Measurements from ENCODE around the gene SDF2. TPM values are rescaled to one million over a fixed set of nuclear protein-coding genes. Genes with fewer than 3 reads are reported as not detected.
A peak's percentile ranks its signal among the peaks of the same experiment; 100 is the strongest.

SDF2 gene, protein sequence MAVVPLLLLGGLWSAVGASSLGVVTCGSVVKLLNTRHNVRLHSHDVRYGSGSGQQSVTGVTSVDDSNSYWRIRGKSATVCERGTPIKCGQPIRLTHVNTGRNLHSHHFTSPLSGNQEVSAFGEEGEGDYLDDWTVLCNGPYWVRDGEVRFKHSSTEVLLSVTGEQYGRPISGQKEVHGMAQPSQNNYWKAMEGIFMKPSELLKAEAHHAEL
- total RNA-seq (26.1 and 33.9 TPM in 2 replicates), polyA plus RNA-seq (69.0 and 85.7 TPM in 2 replicates)

DNA sequence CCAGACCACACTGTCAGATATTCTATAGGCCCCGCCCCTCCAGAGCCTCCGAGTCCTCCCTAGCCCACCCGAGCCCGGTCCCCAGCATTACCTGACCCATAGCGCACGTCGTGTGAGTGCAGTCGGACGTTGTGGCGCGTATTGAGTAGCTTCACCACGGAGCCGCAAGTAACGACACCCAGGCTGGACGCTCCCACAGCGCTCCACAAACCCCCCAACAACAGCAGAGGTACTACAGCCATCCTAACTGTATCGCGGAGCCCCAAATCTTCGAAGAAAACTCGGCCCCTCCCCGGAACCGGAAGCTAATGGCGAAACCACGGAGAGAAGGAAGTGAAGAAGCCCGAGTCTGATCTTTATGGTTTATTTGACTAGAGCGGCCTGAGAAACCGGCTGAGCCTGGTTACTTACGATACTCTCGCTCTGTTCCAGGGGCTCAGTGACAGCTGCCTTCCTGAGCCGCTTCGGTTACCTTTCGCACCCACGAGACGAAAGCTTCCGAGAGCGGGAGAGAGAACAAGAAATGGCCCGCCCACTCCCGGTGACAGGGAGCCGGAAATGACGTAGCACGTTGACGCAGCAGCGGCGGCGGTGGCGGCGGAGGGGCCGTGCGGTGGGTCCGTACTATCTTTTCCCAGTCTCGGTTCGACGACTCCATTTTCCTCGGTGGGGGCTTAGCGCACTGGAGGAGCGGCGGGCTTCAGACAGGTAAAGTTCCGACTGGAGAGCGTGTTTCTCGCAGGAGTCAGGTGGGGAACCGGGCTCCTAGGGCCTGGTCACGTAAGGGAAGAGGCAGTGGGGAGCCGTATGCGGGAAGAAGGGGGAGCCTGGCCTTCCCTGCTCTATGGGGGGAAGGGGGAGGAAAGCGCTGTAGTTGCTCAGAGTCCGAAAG is at the start of gene SDF2, which contains the start of gene SUPT6H:
Gene SDF2, minus strand, starts transcription at position 272 of the 892 bp plus-strand sequence. Its CDS starts 30 bp downstream, at position 242.
Gene SUPT6H, plus strand, starts transcription at position 571 of the 892 bp plus-strand sequence. CDS start 11,197 bp downstream, outside the sequence.
- TF ChIP-seq, protein P1, sequence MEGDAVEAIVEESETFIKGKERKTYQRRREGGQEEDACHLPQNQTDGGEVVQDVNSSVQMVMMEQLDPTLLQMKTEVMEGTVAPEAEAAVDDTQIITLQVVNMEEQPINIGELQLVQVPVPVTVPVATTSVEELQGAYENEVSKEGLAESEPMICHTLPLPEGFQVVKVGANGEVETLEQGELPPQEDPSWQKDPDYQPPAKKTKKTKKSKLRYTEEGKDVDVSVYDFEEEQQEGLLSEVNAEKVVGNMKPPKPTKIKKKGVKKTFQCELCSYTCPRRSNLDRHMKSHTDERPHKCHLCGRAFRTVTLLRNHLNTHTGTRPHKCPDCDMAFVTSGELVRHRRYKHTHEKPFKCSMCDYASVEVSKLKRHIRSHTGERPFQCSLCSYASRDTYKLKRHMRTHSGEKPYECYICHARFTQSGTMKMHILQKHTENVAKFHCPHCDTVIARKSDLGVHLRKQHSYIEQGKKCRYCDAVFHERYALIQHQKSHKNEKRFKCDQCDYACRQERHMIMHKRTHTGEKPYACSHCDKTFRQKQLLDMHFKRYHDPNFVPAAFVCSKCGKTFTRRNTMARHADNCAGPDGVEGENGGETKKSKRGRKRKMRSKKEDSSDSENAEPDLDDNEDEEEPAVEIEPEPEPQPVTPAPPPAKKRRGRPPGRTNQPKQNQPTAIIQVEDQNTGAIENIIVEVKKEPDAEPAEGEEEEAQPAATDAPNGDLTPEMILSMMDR (IDR thresholded peaks at IDR 0.05; ENCODE audit: low read depth, low read length): no peak
- Histone ChIP-seq H3K4me1 (ENCODE audit: low read depth) (peaks cover 14% of the 10 kb centered on the region), H3K36me3 (peaks cover 7% of the 10 kb centered on the region), H3K27me3 (no peaks in the 10 kb centered on the region), H3K27ac (peak within 1 kb of the TSS; percentile 98), H3K4me3 (peak within 1 kb of the TSS; percentile 73), H3K9me3 (ENCODE audit: low read depth) (no peaks in the 10 kb centered on the region)
- DNase-seq (ENCODE audit: low read depth in 1 of 2, low spot score in 1 of 2): peak; percentile 88 to 93

DNA sequence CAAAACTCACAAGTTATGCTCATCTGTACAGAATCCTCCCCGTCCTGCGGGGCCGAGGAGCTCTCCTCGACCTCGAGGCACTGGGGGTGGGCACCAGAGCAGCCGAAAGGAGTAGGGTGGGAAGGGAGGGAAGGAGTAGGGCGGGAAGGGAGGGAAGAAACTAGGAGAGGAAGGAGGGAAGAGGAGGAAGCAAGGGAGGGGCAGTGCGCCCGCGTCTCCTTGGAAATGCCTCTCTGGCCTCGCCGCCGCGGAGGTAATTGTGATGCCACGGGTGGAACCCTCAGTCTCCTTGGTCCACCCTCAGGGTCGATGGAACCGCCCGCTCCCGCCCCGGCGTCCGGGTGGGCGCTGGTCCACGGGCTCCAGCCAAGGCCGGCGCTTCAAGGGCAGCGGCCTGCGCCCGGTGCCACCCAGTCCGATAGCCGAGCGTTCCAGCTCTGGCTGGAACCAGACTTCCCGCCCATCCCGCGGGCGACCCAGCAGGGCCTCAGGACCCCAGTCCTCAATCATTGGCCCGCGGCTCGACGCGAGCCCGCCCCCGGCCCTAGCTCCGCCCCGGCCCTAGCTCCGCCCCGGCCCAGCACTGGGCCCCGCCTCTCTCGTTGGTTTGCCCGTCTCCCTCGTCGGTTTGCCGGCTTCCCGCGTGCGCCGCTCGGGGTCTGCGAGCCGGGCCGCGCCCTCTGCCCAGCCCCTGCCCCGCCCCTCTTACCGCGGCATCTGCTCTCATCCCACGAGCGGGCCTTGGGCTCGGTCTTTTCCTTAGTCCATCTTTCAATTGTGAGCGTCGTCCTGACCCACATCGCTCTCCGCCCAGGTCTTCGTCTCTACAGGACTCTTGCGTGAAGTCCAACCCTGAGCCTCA is 49.4 kb upstream of the SDF2 start:
- peak overlapping the region; percentile 36 for H3K4me3 ChIP-seq
- no peaks in the 10 kb centered on the region for H3K9me3 ChIP-seq (ENCODE audit: low read depth)
- peaks cover 12% of the 10 kb centered on the region for H3K4me1 ChIP-seq (ENCODE audit: low read depth)
- H3K27me3 ChIP-seq: no peaks in the 10 kb centered on the region
- H3K36me3 ChIP-seq: peaks cover 13% of the 10 kb centered on the region
- TF ChIP-seq, protein P1 (IDR thresholded peaks at IDR 0.05; ENCODE audit: low read depth, low read length): no peak
- H3K27ac ChIP-seq: peak overlapping the region; percentile 89
- DNase-seq (ENCODE audit: low read depth in 1 of 2, low spot score in 1 of 2): peak; percentile 95 to 97

DNA sequence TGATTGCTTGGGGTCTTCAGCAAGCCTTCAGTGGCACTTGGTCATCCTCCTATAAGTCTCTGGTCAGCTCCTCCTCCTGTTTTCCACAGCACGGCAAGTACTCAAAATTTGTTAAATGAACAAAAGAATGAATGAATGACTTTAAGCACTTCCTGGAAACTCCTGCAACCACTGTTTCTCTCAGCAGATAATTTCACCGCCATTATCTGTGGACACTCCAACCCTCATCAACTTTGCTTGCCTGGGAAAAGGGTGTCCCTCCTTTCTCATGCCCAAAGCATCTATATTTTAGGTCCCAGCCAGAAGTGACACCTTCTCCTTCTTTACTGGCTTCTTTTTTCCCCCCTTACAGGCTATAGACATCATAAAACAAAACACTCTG is 45.6 kb upstream of the SDF2 start:
- peaks cover 6% of the 10 kb centered on the region for H3K36me3 ChIP-seq
- TF ChIP-seq, protein P1 (IDR thresholded peaks at IDR 0.05; ENCODE audit: low read depth, low read length): no peak

DNA sequence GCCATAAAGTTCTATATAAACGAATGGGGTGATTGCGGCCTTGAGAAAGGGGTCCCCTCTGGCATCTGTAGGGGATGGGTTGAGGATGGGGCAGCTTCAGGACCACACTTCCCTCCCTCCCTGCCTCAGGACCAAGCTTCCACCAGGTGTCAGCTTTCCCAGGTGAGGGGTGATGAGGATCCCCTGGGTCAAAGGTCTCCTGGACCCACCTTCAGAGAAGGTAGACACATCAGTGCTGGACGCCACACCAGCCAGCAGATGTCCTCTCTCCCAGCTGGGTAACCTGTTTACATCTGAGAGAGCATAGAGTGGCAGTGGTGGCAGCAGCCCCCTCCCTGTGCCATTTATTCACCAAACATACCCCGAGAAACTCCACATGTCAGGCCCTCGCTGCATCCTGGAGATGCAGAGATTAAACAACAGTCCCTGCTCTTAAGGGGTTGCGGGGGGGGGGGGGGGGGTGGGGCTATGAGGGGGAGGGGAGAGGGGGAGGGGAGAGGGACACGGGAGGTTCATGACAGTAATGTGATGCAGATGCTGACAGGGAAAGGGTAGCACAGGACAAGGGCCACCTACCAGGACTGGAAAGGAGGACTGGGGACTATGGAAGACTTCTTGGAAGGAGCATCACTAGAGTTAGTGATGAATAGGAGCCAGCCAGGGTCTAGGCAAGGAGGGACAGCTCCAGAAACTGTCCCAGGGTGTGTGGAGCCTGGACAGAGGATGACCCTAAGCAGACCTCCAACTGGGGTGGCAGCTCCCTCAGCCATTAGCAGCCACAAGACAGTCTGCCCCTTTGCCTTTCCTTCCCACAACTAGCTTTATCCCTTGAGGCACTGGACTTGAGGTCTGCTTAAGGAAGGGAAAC is 45.0 kb upstream of the SDF2 start:
- Histone ChIP-seq H3K27ac (no peak overlapping the region), H3K4me3 (no peak overlapping the region), H3K4me1 (ENCODE audit: low read depth) (peaks cover 6% of the 10 kb centered on the region), H3K36me3 (peaks cover 9% of the 10 kb centered on the region), H3K27me3 (no peaks in the 10 kb centered on the region), H3K9me3 (ENCODE audit: low read depth) (no peaks in the 10 kb centered on the region)
- no peak for DNase-seq (ENCODE audit: low read depth in 1 of 2, low spot score in 1 of 2)
- TF ChIP-seq, protein P1 (IDR thresholded peaks at IDR 0.05; ENCODE audit: low read depth, low read length): no peak

More for the DNA sequence above, 45.6 kb upstream of the SDF2 start:
- Histone ChIP-seq H3K9me3 (ENCODE audit: low read depth) (no peaks in the 10 kb centered on the region), H3K4me3 (no peak overlapping the region), H3K27me3 (no peaks in the 10 kb centered on the region), H3K4me1 (ENCODE audit: low read depth) (peaks cover 11% of the 10 kb centered on the region), H3K27ac (no peak overlapping the region)
- no peak for DNase-seq (ENCODE audit: low read depth in 1 of 2, low spot score in 1 of 2)
